ENCODE data around the gene ZNF487. TPM values are rescaled to one million over a fixed set of nuclear protein-coding genes. Genes with fewer than 3 reads are reported as not detected.

ZNF487 gene
- total RNA-seq, 2 experiments from 2014 or later = 1.8 to 2.3 TPM

Other genes starting within 250 kb of the ZNF487 start
- under 1 TPM; 0.44 to 0.64 TPM for gene RASGEF1A, start 170.0 kb upstream of the ZNF487 start, total RNA-seq
- gene FXYD4, start 65.5 kb upstream of the ZNF487 start, total RNA-seq = not detected
- gene HNRNPF, start 27.9 kb upstream of the ZNF487 start, total RNA-seq = 100 to 1,000 TPM; 410 to 466 TPM
- 1 to 10 TPM; 2.4 to 2.7 TPM for gene ZNF239, start 137.5 kb downstream of the ZNF487 start, total RNA-seq
- gene ZNF485, start 169.3 kb downstream of the ZNF487 start, total RNA-seq = 1 to 10 TPM; 6.9 to 7.6 TPM
- gene ZNF32, start 211.8 kb downstream of the ZNF487 start, total RNA-seq = 10 to 100 TPM; 14.1 to 15.2 TPM